Trophoblast cell (in vitro differentiated cells and primary cell): ENCODE measurements around the gene ITSN2.

Experiments used
- DNase-seq, 2 donors: peaks; one replicate each; pipeline ENCODE4 v3.0.0-alpha.2; 2016
- H2AFZ ChIP-seq: 2 replicates; pipeline ENCODE4 v1.6.1; 2013; ENCODE audit warnings: low read length, moderate library complexity, mild to moderate bottlenecking; ENCODE audit not compliant: insufficient read depth, poor library complexity
- H2AK5ac ChIP-seq: 2 replicates; pipeline ENCODE4 v1.6.1; 2013; ENCODE audit warnings: mild to moderate bottlenecking, low read length
- H2BK120ac ChIP-seq: 2 replicates; pipeline ENCODE4 v1.6.1; 2013; ENCODE audit warnings: low read length, mild to moderate bottlenecking, moderate library complexity; ENCODE audit not compliant: insufficient read depth, poor library complexity
- H2BK12ac ChIP-seq: 2 replicates; pipeline ENCODE4 v1.6.1; 2013; ENCODE audit warnings: mild to moderate bottlenecking, low read length, moderate library complexity
- H2BK5ac ChIP-seq: 2 replicates; pipeline ENCODE4 v1.6.1; 2013; ENCODE audit warnings: low read length, low read depth, moderate library complexity, mild to moderate bottlenecking; ENCODE audit not compliant: poor library complexity
- H3K14ac ChIP-seq: 2 replicates; pipeline ENCODE4 v1.6.1; 2013; ENCODE audit warnings: mild to moderate bottlenecking, low read length
- H3K18ac ChIP-seq: 2 replicates; pipeline ENCODE4 v1.6.1; 2013; ENCODE audit warnings: mild to moderate bottlenecking, low read length
- H3K23ac ChIP-seq: 2 replicates; pipeline ENCODE4 v1.6.1; 2013; ENCODE audit warnings: low read length
- H3K27ac ChIP-seq: 2 replicates; pipeline ENCODE4 v1.5.1; 2013; ENCODE audit warnings: low read depth, mild to moderate bottlenecking, inconsistent platforms, low read length, moderate library complexity
- H3K27me3 ChIP-seq: 2 replicates; pipeline ENCODE4 v1.6.1; 2013; ENCODE audit warnings: inconsistent platforms, mild to moderate bottlenecking, low read length, moderate library complexity; ENCODE audit not compliant: insufficient read depth
- H3K36me3 ChIP-seq, 2 experiments: 1 replicate in 1 of 2; 2 replicates in 1 of 2; pipeline ENCODE4 v1.6.1; 2013; ENCODE audit warnings: low read length in 2 of 2, mild to moderate bottlenecking in 2 of 2, moderate library complexity in 1 of 2; ENCODE audit not compliant: insufficient read depth in 2 of 2, control insufficient read depth in 1 of 2
- H3K4ac ChIP-seq: 2 replicates; pipeline ENCODE4 v1.6.1; 2013; ENCODE audit warnings: low read depth, mild to moderate bottlenecking, low read length, moderate library complexity
- H3K4me1 ChIP-seq, 2 experiments: 1 replicate in 1 of 2; 2 replicates in 1 of 2; pipeline ENCODE4 v1.6.1; 2013; ENCODE audit warnings: low read length in 2 of 2, mild to moderate bottlenecking in 2 of 2, moderate library complexity in 1 of 2; ENCODE audit not compliant: insufficient read depth in 2 of 2, control insufficient read depth in 1 of 2
- H3K4me2 ChIP-seq: 2 replicates; pipeline ENCODE4 v1.6.1; 2013; ENCODE audit warnings: inconsistent platforms, mild to moderate bottlenecking, low read length, moderate library complexity
- H3K4me3 ChIP-seq: 2 replicates; pipeline ENCODE4 v1.5.1; 2013; ENCODE audit warnings: mild to moderate bottlenecking, low read depth, low read length, inconsistent platforms
- H3K79me1 ChIP-seq: one replicate; pipeline ENCODE4 v1.6.1; 2013; ENCODE audit warnings: low read length
- H3K79me2 ChIP-seq: 2 replicates; pipeline ENCODE4 v1.6.1; 2013; ENCODE audit warnings: low read length, mild to moderate bottlenecking; ENCODE audit not compliant: control insufficient read depth, insufficient read depth, poor library complexity
- H3K9ac ChIP-seq: 2 replicates; pipeline ENCODE4 v1.6.1; 2013; ENCODE audit warnings: mild to moderate bottlenecking, low read length
- H3K9me3 ChIP-seq: 2 replicates; pipeline ENCODE4 v1.6.1; 2013; ENCODE audit warnings: low read depth, mild to moderate bottlenecking, control low read depth, inconsistent platforms, low read length; ENCODE audit not compliant: insufficient read depth
- H4K12ac ChIP-seq: 2 replicates; pipeline ENCODE4 v1.6.1; 2013; ENCODE audit warnings: low read depth, mild to moderate bottlenecking, low read length, moderate library complexity
- H4K8ac ChIP-seq: 2 replicates; pipeline ENCODE4 v1.6.1; 2013; ENCODE audit warnings: low read depth, mild to moderate bottlenecking, low read length, moderate library complexity
- H4K91ac ChIP-seq: one replicate; pipeline ENCODE4 v1.6.1; 2013; ENCODE audit warnings: low read depth, mild to moderate bottlenecking, low read length, moderate library complexity
- WGBS: extraction: QIAGEN DNeasy Blood & Tissue Kit; methylation state at CpG from one replicate; pipeline ENCODE4 v1.1.7; 2013; ENCODE audit warnings: missing lambda C conversion rate; ENCODE audit not compliant: insufficient read length, insufficient coverage; ENCODE audit errors: extremely low coverage; 5-methylcytosine and 5-hydroxymethylcytosine counted together

The ITSN2 gene

GRCh38 chr2:24265212-24265611 lies 95.1 kb downstream of the ITSN2 start:
- no peaks in the 10 kb centered on the region for H3K4me1 ChIP-seq
- H2BK120ac ChIP-seq: no peak overlapping the region
- no peak overlapping the region for H3K9ac ChIP-seq
- H4K91ac ChIP-seq: no peak overlapping the region
- no peaks in the 10 kb centered on the region for H3K9me3 ChIP-seq
- no peak overlapping the region for H2AK5ac ChIP-seq
- no peak overlapping the region for H2BK12ac ChIP-seq
- no peak overlapping the region for H3K18ac ChIP-seq
- H3K23ac ChIP-seq: no peak overlapping the region
- DNase-seq: no peak
- WGBS: no CpG with 5 or more reads among the region's 2 CpGs
- no peak overlapping the region for H2AFZ ChIP-seq
- no peak overlapping the region for H3K27ac ChIP-seq
- H4K8ac ChIP-seq: no peak overlapping the region
- H4K12ac ChIP-seq: no peak overlapping the region
- no peaks in the 10 kb centered on the region for H3K79me1 ChIP-seq
- peaks cover 2 to 4% of the 10 kb centered on the region in 2 experiments for H3K36me3 ChIP-seq
- no peak overlapping the region for H3K14ac ChIP-seq
- no peaks in the 10 kb centered on the region for H3K27me3 ChIP-seq
- H3K4me3 ChIP-seq: no peak overlapping the region
- H2BK5ac ChIP-seq: no peak overlapping the region
- no peak overlapping the region for H3K4me2 ChIP-seq
- no peaks in the 10 kb centered on the region for H3K79me2 ChIP-seq
- no peak overlapping the region for H3K4ac ChIP-seq

- Histone ChIP-seq H3K4ac (no peak overlapping the region), H3K27ac (no peak overlapping the region), H2AFZ (no peak overlapping the region), H3K4me1 (no peaks in the 10 kb centered on the region), H3K9ac (no peak overlapping the region), H3K79me1 (no peaks in the 10 kb centered on the region), H3K9me3 (no peaks in the 10 kb centered on the region), H4K8ac (no peak overlapping the region), H2BK5ac (no peak overlapping the region), H3K79me2 (no peaks in the 10 kb centered on the region), H2AK5ac (no peak overlapping the region), H4K12ac (no peak overlapping the region), H3K4me3 (no peak overlapping the region), H3K4me2 (no peak overlapping the region), H2BK120ac (no peak overlapping the region), H3K18ac (no peak overlapping the region), H3K36me3 (peaks cover 1 to 2% of the 10 kb centered on the region in 2 experiments), H3K23ac (no peak overlapping the region), H2BK12ac (no peak overlapping the region), H4K91ac (no peak overlapping the region), H3K27me3 (no peaks in the 10 kb centered on the region), H3K14ac (no peak overlapping the region)
- DNase-seq: no peak
- WGBS: no CpG with 5 or more reads among the region's 1 CpG
Observed at GRCh38 chr2:24262421-24262970, 97.8 kb downstream of the ITSN2 start.

- WGBS: no CpG with 5 or more reads among the region's 3 CpGs
- H3K9me3 ChIP-seq: no peaks in the 10 kb centered on the region
Observed at GRCh38 chr2:24261441-24261840, 98.9 kb downstream of the ITSN2 start.

GRCh38 chr2:24259316-24259715 lies 101.0 kb downstream of the ITSN2 start:
- no peaks in the 10 kb centered on the region for H3K79me2 ChIP-seq
- no peak overlapping the region for H3K27ac ChIP-seq
- H4K91ac ChIP-seq: no peak overlapping the region
- no peak overlapping the region for H2BK120ac ChIP-seq
- no peak overlapping the region for H2BK5ac ChIP-seq
- H3K79me1 ChIP-seq: no peaks in the 10 kb centered on the region
- H3K27me3 ChIP-seq: no peaks in the 10 kb centered on the region
- no peak overlapping the region for H3K23ac ChIP-seq
- no peaks in the 10 kb centered on the region for H3K4me1 ChIP-seq
- no peak overlapping the region for H3K18ac ChIP-seq
- H2BK12ac ChIP-seq: no peak overlapping the region
- no peak overlapping the region for H2AFZ ChIP-seq
- no peaks in the 10 kb centered on the region for H3K9me3 ChIP-seq
- H3K9ac ChIP-seq: no peak overlapping the region
- no peak overlapping the region for H3K4ac ChIP-seq
- no peak overlapping the region for H3K14ac ChIP-seq
- no peak overlapping the region for H2AK5ac ChIP-seq
- no peak overlapping the region for H3K4me3 ChIP-seq
- DNase-seq: no peak
- no peak overlapping the region for H3K4me2 ChIP-seq
- H3K36me3 ChIP-seq: peaks cover 0 to 3% of the 10 kb centered on the region in 2 experiments
- H4K12ac ChIP-seq: no peak overlapping the region
- WGBS: 100% methylated on average over 2 of the region's 2 CpGs
- no peak overlapping the region for H4K8ac ChIP-seq

More at GRCh38 chr2:24261441-24261840, 98.9 kb downstream of the ITSN2 start:
- no peak overlapping the region for H2BK12ac ChIP-seq
- H3K36me3 ChIP-seq: peaks cover 0 to 3% of the 10 kb centered on the region in 2 experiments
- H3K79me2 ChIP-seq: no peaks in the 10 kb centered on the region
- no peak for DNase-seq
- H3K14ac ChIP-seq: no peak overlapping the region
- no peaks in the 10 kb centered on the region for H3K4me1 ChIP-seq
- no peak overlapping the region for H2BK120ac ChIP-seq
- no peak overlapping the region for H2BK5ac ChIP-seq
- no peaks in the 10 kb centered on the region for H3K79me1 ChIP-seq
- no peak overlapping the region for H3K18ac ChIP-seq
- H3K4me2 ChIP-seq: no peak overlapping the region
- H3K4me3 ChIP-seq: no peak overlapping the region
- no peak overlapping the region for H3K23ac ChIP-seq
- no peak overlapping the region for H3K4ac ChIP-seq
- H4K91ac ChIP-seq: no peak overlapping the region
- H3K27me3 ChIP-seq: no peaks in the 10 kb centered on the region
- no peak overlapping the region for H3K27ac ChIP-seq
- H4K12ac ChIP-seq: no peak overlapping the region
- H4K8ac ChIP-seq: no peak overlapping the region
- no peak overlapping the region for H3K9ac ChIP-seq
- H2AK5ac ChIP-seq: no peak overlapping the region
- H2AFZ ChIP-seq: no peak overlapping the region
